NCI-H146 (cell line): ENCODE results near the gene BRD8.
"Not testable (repeated sequence)": the region's sequence is repeated elsewhere in the genome, so short reads cannot be mapped to it uniquely, and the experiment has no call there.

ENCODE experiments used
- DNase-seq: peaks from one replicate; lab custom pipeline; 2025; lab: John Stamatoyannopoulos, UW

BRD8 gene, protein sequence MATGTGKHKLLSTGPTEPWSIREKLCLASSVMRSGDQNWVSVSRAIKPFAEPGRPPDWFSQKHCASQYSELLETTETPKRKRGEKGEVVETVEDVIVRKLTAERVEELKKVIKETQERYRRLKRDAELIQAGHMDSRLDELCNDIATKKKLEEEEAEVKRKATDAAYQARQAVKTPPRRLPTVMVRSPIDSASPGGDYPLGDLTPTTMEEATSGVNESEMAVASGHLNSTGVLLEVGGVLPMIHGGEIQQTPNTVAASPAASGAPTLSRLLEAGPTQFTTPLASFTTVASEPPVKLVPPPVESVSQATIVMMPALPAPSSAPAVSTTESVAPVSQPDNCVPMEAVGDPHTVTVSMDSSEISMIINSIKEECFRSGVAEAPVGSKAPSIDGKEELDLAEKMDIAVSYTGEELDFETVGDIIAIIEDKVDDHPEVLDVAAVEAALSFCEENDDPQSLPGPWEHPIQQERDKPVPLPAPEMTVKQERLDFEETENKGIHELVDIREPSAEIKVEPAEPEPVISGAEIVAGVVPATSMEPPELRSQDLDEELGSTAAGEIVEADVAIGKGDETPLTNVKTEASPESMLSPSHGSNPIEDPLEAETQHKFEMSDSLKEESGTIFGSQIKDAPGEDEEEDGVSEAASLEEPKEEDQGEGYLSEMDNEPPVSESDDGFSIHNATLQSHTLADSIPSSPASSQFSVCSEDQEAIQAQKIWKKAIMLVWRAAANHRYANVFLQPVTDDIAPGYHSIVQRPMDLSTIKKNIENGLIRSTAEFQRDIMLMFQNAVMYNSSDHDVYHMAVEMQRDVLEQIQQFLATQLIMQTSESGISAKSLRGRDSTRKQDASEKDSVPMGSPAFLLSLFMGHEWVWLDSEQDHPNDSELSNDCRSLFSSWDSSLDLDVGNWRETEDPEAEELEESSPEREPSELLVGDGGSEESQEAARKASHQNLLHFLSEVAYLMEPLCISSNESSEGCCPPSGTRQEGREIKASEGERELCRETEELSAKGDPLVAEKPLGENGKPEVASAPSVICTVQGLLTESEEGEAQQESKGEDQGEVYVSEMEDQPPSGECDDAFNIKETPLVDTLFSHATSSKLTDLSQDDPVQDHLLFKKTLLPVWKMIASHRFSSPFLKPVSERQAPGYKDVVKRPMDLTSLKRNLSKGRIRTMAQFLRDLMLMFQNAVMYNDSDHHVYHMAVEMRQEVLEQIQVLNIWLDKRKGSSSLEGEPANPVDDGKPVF

DNA sequence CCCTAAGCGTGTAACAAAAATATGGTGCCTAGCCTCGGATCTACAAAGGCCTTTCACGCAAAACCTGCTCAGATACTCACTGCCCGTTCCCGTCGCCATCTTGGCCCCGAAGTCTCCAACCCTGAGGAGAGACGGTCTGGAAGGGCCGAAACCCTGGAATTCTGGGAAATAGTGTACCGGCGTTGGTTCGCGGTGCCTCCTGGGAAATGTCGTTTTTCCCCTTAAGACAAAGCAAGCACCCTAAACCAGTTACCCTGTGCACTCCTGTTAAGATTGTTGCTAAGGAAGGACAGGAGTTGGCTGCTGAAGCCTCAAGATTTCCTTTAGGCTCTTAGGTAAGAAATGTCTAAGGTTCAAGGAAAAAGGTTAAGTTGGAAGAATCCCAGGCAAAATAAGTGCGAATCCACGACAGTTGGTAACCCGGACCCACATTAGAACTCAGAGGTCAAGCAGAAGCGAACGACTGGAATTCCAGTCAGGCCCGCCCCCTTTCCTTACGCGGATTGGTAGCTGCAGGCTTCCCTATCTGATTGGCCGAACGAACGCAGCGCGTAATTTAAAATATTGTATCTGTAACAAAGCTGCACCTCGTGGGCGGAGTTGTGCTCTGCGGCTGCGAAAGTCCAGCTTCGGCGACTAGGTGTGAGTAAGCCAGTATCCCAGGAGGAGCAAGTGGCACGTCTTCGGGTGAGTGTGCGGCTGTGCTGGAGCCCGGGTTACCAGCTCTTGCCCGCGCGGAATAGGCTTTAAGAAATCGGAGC, at the start of gene BRD8, which contains the start of gene KIF20A:
Gene BRD8 (minus strand): TSS at position 115 of the 761 bp plus-strand sequence. CDS start 16 bp downstream, at position 99.
Gene KIF20A (plus strand): TSS at position 597 of the 761 bp plus-strand sequence. CDS start 569 bp downstream, outside the sequence.
- DNase-seq: peak; percentile 94

DNA sequence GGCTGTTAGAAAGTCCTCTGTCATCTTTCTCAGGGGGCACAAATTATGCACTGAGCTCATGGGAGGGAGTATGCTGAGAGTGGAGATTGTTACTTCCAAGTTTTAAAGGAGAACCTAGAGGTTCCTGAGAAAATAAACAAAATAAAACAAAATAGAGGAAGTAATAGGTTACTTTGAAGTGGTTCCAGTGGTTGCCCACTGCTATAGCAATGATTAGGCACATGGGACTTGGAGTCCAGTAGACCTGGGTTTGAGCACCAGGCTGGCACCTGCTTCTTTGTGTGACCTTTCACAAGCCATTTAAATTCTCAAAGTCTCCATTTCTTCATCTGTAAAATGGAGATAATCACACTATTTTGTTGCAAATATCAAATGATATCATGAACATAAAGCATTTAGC, 48.5 kb upstream of the BRD8 start:
- no peak for DNase-seq

DNA sequence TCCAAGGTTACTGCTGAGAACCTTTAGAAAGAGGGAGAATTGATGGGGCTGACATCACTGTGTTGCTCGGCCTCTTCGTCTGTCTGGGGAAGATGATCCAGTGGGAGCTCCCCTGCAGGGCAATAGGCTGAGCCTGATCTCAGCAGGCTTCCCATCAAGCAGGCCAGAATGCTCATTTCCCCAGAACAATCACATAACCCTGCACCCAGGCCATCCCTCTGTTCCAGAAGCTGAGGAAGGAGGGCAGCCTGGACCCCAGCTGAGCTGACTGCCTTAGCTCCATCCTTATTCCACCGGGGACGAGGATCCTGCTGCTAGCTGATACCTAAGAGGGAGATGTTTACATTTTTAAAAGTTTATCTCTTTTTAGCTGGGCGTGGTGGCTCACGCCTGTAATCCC, 46.3 kb upstream of the BRD8 start:
- no peak for DNase-seq

DNA sequence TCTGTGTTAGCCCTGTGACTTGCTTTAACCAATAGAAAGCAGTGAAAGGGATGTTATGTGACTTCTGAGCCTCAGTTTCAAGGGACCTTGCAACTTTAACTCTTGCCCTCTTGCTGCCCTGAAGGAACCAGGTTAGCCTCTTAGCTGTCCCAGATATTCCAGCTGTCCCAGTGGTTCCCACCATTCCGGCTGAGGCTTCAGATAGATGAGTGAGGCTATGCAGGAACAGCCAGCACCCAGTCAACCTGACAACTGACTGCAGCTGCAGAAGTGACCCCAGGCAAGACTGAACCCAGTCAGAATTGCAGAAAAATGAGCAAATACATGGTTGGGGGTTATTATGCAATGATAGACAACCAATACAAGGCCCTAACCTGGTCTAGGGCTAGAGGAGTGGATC, 45.1 kb upstream of the BRD8 start:
- DNase-seq: no peak

DNA sequence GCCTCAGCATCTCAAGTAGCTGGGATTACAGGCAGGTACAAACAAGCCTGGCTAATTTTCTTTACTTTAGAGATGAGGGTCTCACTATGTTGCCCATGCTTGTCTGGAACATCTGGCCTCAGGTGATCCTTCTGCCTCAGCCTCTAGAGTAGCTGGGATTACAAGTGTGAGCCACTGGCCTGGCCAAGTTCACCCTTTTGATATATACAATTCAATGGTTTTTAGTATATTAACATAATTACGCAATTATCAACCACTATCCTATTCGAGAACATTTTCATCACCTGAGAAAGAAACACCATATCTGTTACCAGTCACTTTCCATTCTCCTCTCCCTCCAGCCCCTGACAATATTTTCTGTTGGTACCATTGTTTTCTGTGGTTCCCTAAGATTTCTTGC, 38.4 kb upstream of the BRD8 start:
- no peak for DNase-seq

DNA sequence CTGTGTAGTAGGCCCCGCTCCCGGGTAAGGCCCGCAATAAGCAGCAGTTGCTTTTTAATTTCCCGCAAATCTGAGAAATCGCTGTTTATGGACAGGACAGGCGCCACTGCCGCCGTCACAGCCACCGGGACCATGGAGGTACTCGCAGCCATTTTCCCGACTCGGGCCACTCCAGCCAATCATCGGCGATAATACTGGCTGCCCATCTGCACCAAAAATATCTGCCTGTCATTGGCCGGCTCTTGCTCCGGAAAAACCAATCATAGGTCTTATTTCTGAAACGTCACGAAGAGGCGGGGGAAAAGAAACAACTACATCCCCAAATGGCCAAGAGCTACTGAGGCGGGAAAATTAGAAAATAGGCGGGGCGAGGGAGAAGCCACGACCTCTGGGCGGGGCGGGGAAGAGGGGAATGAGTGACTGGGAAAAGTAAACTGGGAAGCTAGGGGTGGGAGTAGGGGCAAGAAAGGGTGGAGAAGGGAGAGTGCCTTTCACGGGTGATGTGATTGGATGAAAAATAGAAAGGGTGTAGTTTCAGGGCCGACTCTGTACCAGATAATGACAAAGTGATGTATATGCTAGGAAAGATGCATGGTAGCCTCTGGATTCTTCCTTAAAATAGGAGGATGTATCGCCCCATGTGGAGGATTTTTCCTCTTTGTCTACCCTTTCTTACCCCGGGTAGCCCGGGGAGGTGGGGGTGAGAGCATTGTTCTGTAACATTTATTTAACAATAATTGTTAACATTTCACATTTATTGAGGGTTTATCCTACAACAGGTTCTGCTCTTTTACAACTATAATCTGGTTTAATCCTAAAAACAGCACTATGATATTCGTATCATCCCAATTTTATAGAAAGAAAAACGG, 35.0 kb upstream of the BRD8 start, which contains the start of gene CDC23:
Gene CDC23 (minus strand): TSS at position 163 of the 869 bp plus-strand sequence. CDS start 11 bp downstream, at position 152.
- DNase-seq: peak; percentile 97

DNA sequence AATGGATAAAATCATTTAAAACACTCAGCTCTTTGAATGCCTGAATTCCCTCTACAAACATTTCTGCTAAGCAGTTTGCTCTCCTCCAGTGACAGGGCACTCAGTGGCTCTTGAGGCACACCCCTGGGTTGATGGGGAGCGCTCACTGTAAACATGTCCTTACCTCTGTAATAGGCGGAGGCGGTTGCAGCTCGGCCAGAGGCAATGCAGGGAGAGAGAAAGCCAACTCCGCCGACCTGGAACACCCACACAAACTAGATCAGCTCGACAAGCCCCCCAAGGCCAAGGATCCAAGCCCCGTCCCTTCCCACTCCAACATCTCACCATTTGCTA, 34.4 kb upstream of the BRD8 start:
- DNase-seq: peak; percentile 21

DNA sequence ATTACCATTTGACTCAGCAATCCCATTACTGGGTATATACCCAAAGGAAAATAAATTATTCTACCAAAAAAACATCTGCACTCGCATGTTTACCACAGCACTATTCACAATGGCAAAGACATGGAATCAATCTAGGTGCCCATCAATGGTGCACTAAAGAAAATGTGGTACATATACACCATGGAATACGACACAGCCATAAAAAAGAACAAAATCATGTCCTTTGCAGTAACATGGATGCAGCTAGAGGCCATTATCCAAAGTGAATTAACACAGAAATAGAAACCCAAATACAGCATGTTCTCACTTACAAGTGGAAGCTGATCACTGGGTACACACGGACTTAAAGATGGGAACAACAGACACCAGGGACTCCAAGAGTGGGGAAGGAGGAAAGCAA, 32.6 kb upstream of the BRD8 start:
- no peak for DNase-seq

DNA sequence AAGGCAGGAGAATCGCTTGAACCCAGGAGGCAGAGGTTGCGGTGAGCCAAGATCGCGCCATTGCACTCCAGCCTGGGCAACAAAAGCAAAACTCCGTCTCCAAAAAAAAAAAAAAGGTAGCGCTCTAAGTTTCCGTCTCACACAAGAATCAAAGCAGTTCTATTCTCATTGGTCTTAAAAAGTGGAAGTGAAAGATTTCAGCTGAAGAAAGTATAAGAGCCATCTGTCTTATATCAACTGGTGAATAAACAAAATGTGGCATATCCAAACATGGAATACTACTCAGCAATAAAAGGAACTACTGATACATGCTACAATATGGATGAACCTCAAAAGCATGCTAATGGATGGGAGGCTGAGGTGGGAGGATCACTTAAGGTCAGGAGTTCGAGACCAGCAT, 15.4 kb upstream of the BRD8 start:
- DNase-seq: not testable (repeated sequence)

DNA sequence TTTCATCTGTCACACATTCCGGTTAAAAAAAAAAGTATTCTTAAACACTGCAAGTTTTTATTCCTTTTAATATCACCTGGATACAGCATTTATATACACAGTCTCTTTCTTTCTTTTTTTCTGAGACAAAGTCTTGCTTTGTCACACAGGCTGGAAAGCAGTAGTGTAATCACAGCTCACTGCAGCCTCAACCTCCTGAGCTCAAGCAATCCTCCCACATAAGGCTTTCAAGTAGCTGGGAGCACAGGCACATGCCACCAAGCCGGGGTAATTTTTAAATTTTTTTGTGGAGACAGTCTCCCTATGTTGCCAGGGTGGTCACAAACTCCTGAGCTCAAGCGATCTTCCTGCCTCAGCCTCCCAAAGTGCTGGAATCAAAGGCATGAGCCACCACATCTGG, 14.4 kb upstream of the BRD8 start:
- no peak for DNase-seq

DNA sequence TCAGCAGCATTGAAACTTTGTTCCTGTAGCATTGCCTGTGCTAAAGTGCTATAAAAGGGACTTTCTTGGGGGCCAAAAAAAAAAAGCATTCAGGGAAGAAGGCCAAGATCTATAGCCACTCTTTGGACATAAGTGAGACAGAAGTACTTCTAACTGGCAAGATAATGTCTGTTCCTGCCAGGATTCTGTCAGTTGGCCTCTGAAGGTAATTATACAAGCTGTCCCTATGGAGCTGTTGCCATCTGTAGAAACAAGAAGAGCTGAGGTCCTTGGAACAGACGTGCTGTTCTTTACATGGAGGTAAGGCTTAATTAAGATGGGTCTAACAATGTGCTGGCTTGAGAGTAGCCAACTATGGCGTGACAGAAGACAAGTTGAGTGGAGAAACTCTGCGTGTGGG, 10.2 kb upstream of the BRD8 start:
- no peak for DNase-seq

DNA sequence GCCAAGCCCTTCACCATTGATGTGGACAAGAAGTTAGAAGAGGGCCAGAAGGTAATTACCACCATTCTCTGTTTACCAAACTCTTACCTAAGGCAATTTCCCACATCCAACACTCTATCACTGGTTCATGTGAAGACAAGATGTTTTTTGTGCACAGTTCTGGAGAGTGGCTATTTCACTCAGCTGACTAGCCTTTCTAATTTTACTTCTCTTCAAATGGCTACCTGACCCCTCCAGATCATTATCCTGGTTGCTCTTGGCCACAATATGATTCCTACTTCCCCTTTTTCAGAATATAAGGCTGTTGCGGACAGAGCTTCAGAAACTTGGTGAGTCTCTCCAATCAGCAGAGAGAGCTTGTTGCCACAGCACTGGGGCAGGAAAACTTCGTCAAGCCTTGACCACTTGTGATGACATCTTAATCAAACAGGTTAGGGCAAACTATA, 7.6 kb upstream of the BRD8 start:
- DNase-seq: no peak

DNA sequence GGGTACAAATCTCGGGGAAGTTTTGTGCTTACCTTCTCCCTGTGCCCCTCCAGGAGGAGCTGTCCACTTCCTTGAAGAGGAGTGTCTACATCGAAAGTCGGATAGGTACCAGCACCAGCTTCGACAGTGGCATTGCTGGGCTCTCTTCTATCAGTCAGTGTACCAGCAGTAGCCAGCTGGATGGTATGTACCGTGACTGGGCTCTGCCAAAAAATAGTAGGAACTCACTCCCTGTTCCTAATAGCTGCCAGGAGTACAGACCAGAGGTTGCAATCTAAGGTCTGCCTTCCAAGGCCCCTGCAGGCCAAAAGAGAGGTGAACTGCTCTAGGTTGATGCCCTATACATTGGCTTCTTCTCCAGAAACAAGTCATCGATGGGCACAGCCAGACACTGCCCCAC, 4.4 kb upstream of the BRD8 start:
- DNase-seq: no peak

DNA sequence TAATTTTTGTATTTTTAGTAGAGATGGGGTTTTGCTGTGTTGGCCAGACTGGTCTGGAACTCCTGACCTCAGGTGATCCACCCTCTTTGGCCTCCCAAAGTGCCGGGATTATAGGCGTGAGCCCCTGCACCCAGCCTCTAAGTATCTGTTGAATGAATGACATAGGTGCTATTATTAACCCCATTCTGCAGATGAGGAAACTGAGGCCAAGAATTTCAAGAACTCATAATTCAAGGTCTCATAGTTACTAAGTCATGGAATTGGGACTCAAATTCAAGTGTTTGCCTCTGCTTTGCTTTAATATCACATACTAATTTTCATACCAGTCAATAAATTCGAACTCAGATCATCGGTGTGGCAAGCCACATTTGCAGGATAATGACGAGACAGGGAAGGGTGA, 2.4 kb upstream of the BRD8 start:
- no peak for DNase-seq

DNA sequence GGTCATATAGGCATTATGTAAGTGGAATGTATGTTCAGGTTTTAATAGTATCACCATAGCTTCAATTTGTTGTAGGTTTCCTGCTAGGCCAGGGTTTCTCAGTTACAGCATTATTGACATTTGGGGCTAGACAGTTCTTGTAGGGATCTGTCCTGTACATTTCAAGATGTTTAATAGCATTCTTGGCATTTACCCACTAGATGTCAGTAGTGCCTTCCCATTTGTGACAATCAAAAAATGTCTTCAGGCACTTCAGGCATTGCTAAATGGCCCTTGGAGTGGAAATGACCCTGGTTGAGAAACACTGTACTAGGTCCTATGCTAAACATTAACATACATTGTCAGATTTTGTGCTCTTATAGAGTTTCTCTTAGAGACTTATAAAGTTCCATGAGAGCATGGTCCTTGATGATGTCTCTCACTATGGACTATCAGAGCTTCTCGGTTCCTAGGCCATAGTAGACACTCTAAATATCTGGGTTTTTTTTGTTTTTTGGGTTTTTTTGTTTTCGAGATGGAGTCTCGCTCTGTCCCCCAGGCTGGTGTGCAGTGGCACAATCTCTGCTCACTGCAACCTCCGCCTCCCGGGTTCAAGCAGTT, 1.9 kb upstream of the BRD8 start:
- DNase-seq: peak; percentile 49

DNA sequence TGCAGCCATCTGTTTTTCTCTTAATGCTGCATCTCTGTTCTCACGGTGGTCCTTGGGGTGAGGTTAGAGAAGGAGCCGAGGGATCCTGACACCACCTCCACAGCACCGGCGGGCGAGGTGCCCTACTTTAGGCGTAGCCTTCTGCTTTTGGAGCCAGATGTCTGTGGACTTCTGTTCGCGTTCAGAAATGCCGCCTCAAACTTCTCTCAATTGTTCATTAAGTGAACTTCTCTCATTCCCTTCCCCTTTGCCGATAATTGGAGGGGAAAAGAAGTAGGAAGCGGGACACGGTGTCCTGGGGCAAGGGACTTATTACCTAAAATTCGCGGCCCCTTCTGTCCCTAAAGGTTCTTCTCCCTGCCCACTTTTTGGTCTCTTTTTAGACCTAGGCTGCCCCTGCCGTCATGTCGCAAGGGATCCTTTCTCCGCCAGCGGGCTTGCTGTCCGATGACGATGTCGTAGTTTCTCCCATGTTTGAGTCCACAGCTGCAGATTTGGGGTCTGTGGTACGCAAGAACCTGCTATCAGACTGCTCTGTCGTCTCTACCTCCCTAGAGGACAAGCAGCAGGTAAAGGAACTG, 937 bp upstream of the BRD8 start:
- peak; percentile 12 for DNase-seq

DNA sequence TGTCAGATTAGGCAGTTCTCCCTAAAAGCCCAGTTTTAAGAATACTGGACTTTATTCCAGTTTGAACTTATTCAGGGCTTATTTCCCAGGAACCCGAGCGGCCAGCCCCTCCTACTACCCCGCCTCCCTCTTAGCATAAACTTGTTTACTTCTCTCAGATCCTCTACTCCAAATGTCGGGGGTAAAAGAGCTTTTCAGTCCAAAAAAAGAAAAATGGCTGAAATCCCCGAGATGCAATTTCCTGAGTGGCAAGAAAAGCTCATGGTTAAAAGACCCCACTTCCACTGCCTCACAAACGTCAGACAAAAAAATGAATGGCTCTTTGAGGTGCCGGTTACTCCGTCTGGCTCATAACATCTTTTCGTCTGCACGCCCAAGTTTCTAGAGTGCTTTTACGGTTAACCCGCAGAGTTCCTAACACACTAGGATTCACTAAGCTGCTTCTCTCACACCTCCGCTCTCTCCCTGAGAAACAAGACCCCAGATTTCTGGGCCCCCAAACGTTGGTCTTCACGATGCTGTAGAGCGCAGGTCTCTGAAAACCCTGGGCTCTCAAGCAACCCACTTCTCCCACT, 402 bp downstream of the BRD8 start:
- DNase-seq: no peak

DNA sequence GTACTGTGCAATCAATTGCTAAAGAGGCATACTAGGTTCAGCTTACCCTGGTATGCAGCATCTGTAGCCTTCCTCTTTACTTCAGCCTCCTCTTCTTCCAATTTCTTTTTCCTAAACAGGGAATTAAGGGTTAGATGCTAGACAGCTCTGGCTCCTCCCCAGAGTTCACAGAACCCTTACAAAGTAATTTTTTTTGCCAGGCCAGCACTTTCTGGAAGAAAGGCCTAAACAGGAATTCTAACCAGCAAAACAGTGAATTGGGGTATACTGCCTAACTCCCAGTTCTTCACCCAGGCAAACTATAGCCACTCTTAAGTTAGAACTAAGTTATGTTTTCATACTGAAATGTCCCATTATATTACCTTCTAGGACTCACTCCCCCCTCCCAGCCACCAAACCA, 8.1 kb downstream of the BRD8 start:
- no peak for DNase-seq

DNA sequence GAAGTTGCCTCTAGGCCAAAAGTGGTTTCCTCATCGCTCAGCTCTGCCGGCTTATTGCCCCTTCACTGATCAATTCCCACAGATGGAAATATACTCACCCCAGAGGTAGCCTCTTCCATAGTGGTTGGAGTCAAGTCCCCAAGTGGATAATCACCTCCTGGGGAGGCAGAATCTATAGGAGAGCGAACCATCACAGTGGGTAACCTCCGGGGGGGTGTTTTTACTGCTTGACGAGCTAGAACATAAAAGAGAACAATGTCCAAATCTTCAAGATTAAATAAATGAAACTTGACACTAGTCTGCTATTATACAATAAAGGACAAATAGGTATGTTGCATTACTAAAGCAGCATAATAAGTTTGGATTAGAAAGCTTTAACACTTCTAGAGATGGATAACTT, 9.3 kb downstream of the BRD8 start:
- DNase-seq: no peak
